ENCODE measurements around the gene TBC1D22A. TPM values are rescaled to one million over a fixed set of nuclear protein-coding genes. Genes with fewer than 3 reads are reported as not detected.

Gene TBC1D22A
- total RNA-seq, 4 donors from 2014 or later: 18.8 to 25.2 (median 23.1) TPM

DNA sequence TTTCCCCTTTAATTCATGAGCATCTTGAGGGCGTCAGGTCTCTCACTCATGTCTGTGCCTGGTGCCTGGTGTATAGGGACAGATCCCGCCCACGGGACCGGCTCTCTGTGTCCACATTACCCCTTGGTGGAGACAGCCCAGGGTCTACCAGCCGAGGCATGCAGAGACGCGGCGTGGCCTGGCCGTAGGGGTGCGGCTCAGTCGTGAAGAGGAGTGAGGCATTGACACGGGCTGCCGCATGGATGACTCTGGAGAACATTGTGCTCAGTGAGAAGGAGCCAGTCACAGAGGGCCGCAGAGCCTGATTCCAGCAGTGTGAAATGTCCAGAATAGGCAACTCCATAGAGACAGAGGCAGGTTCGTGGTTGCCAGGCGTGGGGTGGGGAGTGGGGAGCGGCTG is 209.8 kb downstream of the TBC1D22A start:
- DNase-seq: no peak
- no peak for ATAC-seq

DNA sequence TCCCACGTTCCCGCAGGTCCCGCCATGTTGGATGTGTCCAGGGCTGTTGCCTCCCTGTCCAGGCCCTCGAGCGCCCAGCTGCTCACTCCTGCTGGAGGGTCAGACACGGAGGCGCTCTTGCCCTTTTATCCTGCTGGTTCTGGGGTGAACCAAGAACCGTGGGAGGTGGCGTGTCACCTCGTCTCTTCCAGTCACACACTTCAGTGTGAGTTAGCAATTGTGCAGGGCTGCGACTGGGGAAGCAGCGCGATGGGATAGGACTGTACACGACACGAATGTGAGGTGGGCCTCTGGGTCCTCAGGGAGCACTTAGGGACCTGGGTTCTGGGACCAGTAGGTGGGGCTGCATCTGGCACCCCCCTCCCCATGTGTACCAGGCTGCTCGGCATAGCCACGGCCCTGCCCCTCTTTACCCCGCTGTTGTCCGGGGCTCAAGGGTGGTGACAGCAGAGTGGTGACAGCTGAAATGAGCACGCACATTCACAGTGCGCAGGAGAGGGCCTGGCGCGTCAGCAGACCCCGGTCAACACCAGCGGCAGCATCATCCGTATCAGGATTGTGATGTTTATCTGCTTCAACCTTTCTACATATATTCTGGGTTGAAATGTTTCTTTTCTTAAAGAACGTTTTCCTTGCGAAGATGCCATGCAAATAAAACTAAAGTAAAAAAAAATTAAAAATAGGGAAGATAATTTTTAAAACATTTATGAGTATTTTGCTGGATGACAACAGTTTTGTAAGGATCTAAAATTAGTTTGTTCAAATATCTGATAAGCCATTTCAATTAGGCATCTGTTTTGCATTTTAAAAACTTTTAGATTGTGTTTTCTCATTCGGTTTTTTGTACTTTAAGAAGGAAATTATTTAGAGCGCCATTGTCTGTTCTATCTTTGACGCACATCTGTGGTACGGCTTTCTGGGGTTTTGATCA is 210.7 kb downstream of the TBC1D22A start:
- in situ Hi-C loops (cut with MboI; ENCODE audit: low sequenced_read_pairs in 4 of 4) (no loop called here), intact Hi-C loops (cut with DNase I; ENCODE audit: low total_unique reads) (no loop called here)
- Histone ChIP-seq H3K27ac (no peak overlapping the region), H3K9me3 (no peaks in the 10 kb centered on the region), H3K36me3 (no peaks in the 10 kb centered on the region), H3K4me3 (no peak overlapping the region), H3K4me1 (peaks cover 0 to 6% of the 10 kb centered on the region in 2 donors), H3K27me3 (no peaks in the 10 kb centered on the region)
- no peak for DNase-seq
- no peak for ATAC-seq
- TF ChIP-seq POLR2A (IDR thresholded peaks at IDR 0.05): no peak

More for the DNA sequence above, 209.8 kb downstream of the TBC1D22A start:
- Histone ChIP-seq H3K27ac (no peak overlapping the region), H3K4me3 (no peak overlapping the region), H3K4me1 (peaks cover 0 to 6% of the 10 kb centered on the region in 2 donors), H3K36me3 (no peaks in the 10 kb centered on the region), H3K9me3 (no peaks in the 10 kb centered on the region), H3K27me3 (no peaks in the 10 kb centered on the region)
- intact Hi-C loops (cut with DNase I; ENCODE audit: low total_unique reads): no loop called here
- in situ Hi-C loops (cut with MboI; ENCODE audit: low sequenced_read_pairs in 4 of 4): no loop called here
- TF ChIP-seq POLR2A (IDR thresholded peaks at IDR 0.05): no peak
- TF ChIP-seq, protein P1, sequence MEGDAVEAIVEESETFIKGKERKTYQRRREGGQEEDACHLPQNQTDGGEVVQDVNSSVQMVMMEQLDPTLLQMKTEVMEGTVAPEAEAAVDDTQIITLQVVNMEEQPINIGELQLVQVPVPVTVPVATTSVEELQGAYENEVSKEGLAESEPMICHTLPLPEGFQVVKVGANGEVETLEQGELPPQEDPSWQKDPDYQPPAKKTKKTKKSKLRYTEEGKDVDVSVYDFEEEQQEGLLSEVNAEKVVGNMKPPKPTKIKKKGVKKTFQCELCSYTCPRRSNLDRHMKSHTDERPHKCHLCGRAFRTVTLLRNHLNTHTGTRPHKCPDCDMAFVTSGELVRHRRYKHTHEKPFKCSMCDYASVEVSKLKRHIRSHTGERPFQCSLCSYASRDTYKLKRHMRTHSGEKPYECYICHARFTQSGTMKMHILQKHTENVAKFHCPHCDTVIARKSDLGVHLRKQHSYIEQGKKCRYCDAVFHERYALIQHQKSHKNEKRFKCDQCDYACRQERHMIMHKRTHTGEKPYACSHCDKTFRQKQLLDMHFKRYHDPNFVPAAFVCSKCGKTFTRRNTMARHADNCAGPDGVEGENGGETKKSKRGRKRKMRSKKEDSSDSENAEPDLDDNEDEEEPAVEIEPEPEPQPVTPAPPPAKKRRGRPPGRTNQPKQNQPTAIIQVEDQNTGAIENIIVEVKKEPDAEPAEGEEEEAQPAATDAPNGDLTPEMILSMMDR (IDR thresholded peaks at IDR 0.05 in 4 of 5, conservative IDR thresholded peaks at IDR 0.05 in 1 of 5): no peak

DNA sequence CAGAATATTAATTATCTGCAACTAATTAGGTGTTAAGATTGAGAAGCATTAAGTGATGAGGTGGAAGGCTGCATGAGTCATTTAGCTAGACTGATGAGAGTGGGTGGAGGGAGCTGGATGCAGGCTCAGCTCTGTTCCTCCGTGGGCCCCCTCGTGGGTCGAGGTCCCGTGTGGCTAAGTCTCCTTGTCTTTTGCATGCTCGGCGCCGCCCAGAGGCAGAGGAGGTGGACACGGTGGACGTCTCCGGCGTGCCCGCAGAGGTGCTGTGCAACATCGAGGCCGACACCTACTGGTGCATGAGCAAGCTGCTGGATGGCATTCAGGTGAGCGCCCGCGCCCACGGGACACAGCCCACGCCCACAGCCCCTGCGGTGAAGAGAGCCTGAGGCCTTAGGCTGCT is 211.6 kb downstream of the TBC1D22A start:
- Histone ChIP-seq H3K4me1 (peaks cover 0 to 6% of the 10 kb centered on the region in 2 donors), H3K36me3 (no peaks in the 10 kb centered on the region), H3K4me3 (no peak overlapping the region), H3K27me3 (no peaks in the 10 kb centered on the region), H3K27ac (no peak overlapping the region), H3K9me3 (no peaks in the 10 kb centered on the region)
- no peak for TF ChIP-seq POLR2A (IDR thresholded peaks at IDR 0.05)
- ATAC-seq: no peak
- intact Hi-C loops (cut with DNase I; ENCODE audit: low total_unique reads): no loop called here
- in situ Hi-C loops (cut with MboI; ENCODE audit: low sequenced_read_pairs in 4 of 4): no loop called here
- no peak for DNase-seq

DNA sequence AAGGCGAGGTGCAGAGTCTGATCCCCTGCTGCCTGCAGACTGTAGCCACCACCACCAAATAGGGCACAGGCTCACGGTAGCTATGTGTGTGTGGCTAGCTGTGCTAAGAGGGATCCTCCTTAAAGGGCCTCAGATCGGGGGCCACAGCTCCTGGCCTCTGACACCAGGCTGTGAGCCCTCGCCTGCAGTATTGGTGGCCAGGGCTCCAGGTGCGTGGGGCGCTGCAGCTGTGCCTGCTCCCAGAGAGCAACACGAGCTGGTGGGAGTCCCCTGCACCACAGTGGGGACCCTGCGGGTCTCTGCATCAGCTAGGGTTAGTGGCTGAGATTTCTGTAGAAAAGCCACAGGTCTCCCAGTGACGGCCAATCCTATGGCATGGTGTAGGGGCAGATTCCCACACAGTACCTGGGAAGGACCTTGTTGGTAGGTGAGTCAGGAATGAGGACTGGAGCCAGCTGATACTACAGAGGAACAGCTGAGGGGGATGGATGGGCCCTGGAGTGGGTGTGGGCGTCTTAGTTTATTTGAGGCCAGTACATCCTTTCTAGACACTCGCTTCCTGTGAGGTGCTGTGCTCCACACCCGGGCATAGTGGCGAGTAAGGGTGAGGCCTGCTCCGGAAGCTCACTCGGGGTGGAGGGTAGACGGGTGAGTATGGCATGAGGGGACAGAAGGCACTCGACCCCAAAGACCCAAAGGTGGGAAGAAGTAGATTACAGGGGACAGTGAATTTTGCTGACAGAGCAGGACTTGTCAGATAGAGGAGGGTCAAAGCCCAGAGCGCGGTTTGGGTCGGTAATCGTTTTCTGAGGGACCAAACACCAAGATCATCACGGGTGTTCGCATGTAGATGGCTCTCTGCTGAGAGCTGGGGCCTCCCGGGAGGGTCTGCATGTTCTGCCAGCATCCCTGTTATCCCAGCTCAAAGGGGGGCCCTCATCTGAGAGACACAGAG is 212.5 kb downstream of the TBC1D22A start:
- H3K4me3 ChIP-seq: no peak overlapping the region
- no peak for ATAC-seq
- H3K27ac ChIP-seq: no peak overlapping the region
- no peak for DNase-seq
- in situ Hi-C loops (cut with MboI; ENCODE audit: low sequenced_read_pairs in 4 of 4): no loop called here
- H3K36me3 ChIP-seq: no peaks in the 10 kb centered on the region
- no peaks in the 10 kb centered on the region for H3K9me3 ChIP-seq
- intact Hi-C loops (cut with DNase I; ENCODE audit: low total_unique reads): no loop called here
- peaks cover 0 to 6% of the 10 kb centered on the region in 2 donors for H3K4me1 ChIP-seq
- H3K27me3 ChIP-seq: no peaks in the 10 kb centered on the region
- TF ChIP-seq, protein P1 (IDR thresholded peaks at IDR 0.05 in 4 of 5, conservative IDR thresholded peaks at IDR 0.05 in 1 of 5): no peak
- TF ChIP-seq POLR2A (IDR thresholded peaks at IDR 0.05): no peak

DNA sequence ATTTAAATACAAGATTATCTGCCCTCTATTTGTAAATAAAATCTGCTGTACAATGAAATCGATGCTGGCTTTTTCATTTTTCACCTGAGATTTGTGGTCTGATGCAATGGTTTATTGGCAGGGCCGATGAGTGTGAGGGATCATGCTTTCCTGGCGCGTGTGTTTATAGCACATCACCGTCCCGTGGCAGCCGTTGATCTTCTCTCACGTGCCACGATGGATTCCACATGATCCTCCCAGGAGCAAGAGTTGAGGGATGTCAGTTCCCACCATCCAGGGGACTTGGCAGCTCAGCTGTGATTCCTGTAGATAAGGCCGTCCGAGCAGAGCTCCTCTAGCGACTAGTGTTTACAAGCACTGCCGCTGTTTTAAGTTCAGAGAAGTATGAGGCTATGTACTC is 213.7 kb downstream of the TBC1D22A start:
- H3K27ac ChIP-seq: no peak overlapping the region
- no peaks in the 10 kb centered on the region for H3K36me3 ChIP-seq

More for the DNA sequence above, 213.7 kb downstream of the TBC1D22A start:
- H3K4me1 ChIP-seq: no peaks in the 10 kb centered on the region
- no peak overlapping the region for H3K4me3 ChIP-seq
- TF ChIP-seq, protein P1 (IDR thresholded peaks at IDR 0.05 in 4 of 5, conservative IDR thresholded peaks at IDR 0.05 in 1 of 5): no peak
- TF ChIP-seq POLR2A (IDR thresholded peaks at IDR 0.05): no peak
- in situ Hi-C loops (cut with MboI; ENCODE audit: low sequenced_read_pairs in 4 of 4) (no loop called here), intact Hi-C loops (cut with DNase I; ENCODE audit: low total_unique reads) (no loop called here)
- H3K27me3 ChIP-seq: no peaks in the 10 kb centered on the region
- ATAC-seq (no peak), DNase-seq (no peak)
- no peaks in the 10 kb centered on the region for H3K9me3 ChIP-seq

All from gastrocnemius medialis (tissue), 4 donors.